Adrenal gland (tissue), 12 donors: ENCODE measurements around the gene FBXL7. TPM values are rescaled to one million over a fixed set of nuclear protein-coding genes. Genes with fewer than 3 reads are reported as not detected.

Source experiments
- DNase-seq, 7 donors: peaks; one replicate each; pipeline ENCODE4 v3.0.0-alpha.2; 2019 to 2020
- H3K27ac ChIP-seq, 5 donors: fragments of 200-600 bp; sonication (generic) in 4 of 5; 1 replicate in 3 of 5; 2 replicates in 2 of 5; pipeline versions ENCODE4 v1.5.1 to v1.8.0; 2016 to 2020; ENCODE audit warnings: mild to moderate bottlenecking in 1 of 5
- H3K27me3 ChIP-seq: fragments of 200-600 bp; 2 replicates; pipeline ENCODE4 v1.8.0; 2021
- H3K36me3 ChIP-seq, 2 donors: fragments of 200-600 bp; replicated peaks in 1 of 2; 1 replicate in 1 of 2; 2 replicates in 1 of 2; pipeline versions ENCODE4 v1.5.1 to v1.8.0; 2018 to 2022
- H3K4me1 ChIP-seq, 2 donors: fragments of 200-600 bp; replicated peaks in 1 of 2; 1 replicate in 1 of 2; 2 replicates in 1 of 2; pipeline versions ENCODE4 v1.5.1 to v1.8.0; 2018 to 2021
- H3K4me3 ChIP-seq, 4 donors: fragments of 200-600 bp; sonication (generic) in 3 of 4; one replicate each; pipeline ENCODE4 v1.5.1; 2016 to 2018
- H3K9me3 ChIP-seq, 3 donors: fragments of 200-600 bp; sonication (generic) in 1 of 3; replicated peaks in 1 of 3; 1 replicate in 2 of 3; 2 replicates in 1 of 3; pipeline versions ENCODE4 v1.5.1 to v1.8.0; 2016 to 2021
- POLR2A ChIP-seq, 2 donors: fragments of 450-650 bp; IDR thresholded peaks; one replicate each; pipeline ENCODE4 v1.6.1; 2017; ENCODE audit warnings: antibody characterized with exemption in 2 of 2, mild to moderate bottlenecking in 2 of 2, moderate library complexity in 1 of 2
- WGBS, 4 donors: extraction: QIAGEN DNeasy Blood & Tissue Kit in 2 of 4; methylation state at CpG; one replicate each; pipeline versions ENCODE4 v1.1.5 to v1.1.7; 2013 to 2017; 5-methylcytosine and 5-hydroxymethylcytosine counted together
- intact Hi-C, 2 donors: fragments of 100-400 bp; cut with DNase I; formaldehyde crosslinking; loops; one replicate each; pipeline versions ENCODE4 v1.14.1 to v1.15.0; 2022 to 2023
- polyA plus RNA-seq, 3 donors: library from polyadenylated mRNA; stranded (reverse); fragments of 200-250 nt in 2 of 3; fragments of 350-450 nt in 1 of 3; fragmentation: Illumina TruSeq in 1 of 3; extraction: RNeasy Lipid Tissue Mini Kit (QIAGEN cat#74804) in 1 of 3; gene quantifications; one replicate each; pipeline ENCODE4 v1.2.3, GENCODE V29; 2013 to 2014
- total RNA-seq, 9 donors: library from RNA; depleted of rRNA in 4 of 9; stranded (reverse); fragments of >200 nt in 4 of 9; fragments of 120-200 nt in 1 of 9; fragmentation: NEBNext Ultra II Directional in 1 of 9; extraction: Animal tissue kit (Norgen Biotek cat#: 25700) in 1 of 9; gene quantifications; one replicate each; pipeline versions ENCODE4 v1.1.0 to v1.2.4, GENCODE V29; 2013 to 2023
- TF ChIP-seq, protein P1 (sequence below), 6 experiments: fragments of 450-650 bp in 4 of 6; fragments of 200-600 bp in 2 of 6; sonication (generic) in 1 of 6; IDR thresholded peaks; 1 replicate in 5 of 6; 2 replicates in 1 of 6; pipeline versions ENCODE4 v1.5.1 to v1.8.0; 2016 to 2021; ENCODE audit warnings: antibody characterized with exemption in 6 of 6, mild to moderate bottlenecking in 2 of 6, moderate library complexity in 1 of 6
- donor health status: healthy with polysubstance abuse.
- donor health status: Bipolar disorder and iron deficiency.
- donor health status: DM: yes; HTN: yes; CAD: no.
- donor health status: DM: no; HTN: no; CAD: no.
- donor health status: DM: no; HTN: no; CAD: no.
- donor health status: DM: yes; HTN: yes; CAD: no.

FBXL7 gene
- total and polyA plus RNA-seq, 12 donors: 22.6 to 59.1 (median 34.0) TPM

DNA sequence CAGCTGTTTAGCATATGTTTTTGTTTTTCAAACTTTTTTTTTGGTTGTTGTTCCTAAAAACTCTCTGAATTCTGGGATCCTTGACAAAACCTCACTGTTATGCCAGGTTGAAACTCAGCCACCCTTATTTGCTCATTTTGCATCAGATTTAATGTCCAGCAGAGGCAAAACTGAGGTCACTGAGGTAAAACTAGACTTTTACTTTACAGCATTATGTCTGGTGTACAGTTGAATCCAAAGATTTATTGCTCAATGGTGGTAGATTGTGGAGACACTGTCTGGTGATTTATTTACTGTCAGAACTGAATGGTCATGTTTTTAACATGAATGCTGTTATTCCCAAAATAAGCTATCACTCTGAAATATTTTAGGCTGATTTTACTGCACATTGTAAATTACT lies 87.9 kb downstream of the FBXL7 start:
- Histone ChIP-seq H3K9me3 (no peaks in the 10 kb centered on the region), H3K36me3 (no peaks in the 10 kb centered on the region), H3K27ac (no peak overlapping the region), H3K4me3 (no peak overlapping the region), H3K27me3 (no peaks in the 10 kb centered on the region), H3K4me1 (peaks cover 2 to 15% of the 10 kb centered on the region in 2 donors)
- intact Hi-C loops: no loop called here
- no peak for TF ChIP-seq POLR2A (IDR thresholded peaks at IDR 0.05)
- TF ChIP-seq, protein P1, sequence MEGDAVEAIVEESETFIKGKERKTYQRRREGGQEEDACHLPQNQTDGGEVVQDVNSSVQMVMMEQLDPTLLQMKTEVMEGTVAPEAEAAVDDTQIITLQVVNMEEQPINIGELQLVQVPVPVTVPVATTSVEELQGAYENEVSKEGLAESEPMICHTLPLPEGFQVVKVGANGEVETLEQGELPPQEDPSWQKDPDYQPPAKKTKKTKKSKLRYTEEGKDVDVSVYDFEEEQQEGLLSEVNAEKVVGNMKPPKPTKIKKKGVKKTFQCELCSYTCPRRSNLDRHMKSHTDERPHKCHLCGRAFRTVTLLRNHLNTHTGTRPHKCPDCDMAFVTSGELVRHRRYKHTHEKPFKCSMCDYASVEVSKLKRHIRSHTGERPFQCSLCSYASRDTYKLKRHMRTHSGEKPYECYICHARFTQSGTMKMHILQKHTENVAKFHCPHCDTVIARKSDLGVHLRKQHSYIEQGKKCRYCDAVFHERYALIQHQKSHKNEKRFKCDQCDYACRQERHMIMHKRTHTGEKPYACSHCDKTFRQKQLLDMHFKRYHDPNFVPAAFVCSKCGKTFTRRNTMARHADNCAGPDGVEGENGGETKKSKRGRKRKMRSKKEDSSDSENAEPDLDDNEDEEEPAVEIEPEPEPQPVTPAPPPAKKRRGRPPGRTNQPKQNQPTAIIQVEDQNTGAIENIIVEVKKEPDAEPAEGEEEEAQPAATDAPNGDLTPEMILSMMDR (IDR thresholded peaks at IDR 0.05): no peak
- no peak for DNase-seq

DNA sequence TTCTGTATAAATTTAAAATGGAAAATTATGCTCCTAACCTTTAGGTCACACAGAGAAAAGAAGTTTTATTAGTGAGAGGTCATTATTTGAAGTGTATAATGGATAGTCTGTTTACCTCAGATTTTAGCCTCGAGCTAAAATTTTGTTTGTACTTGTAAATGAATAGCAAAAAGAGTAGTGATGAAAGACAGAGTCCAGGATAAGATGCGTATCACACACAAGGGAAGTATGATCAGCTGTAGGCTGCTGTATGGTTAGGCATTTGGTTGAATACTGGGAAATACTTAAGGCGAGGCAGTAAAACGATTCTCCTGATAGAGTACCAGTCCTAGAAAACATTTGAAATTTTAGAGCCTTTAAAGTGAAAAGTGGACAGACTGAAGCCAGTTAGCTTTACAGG lies 92.7 kb downstream of the FBXL7 start:
- Histone ChIP-seq H3K36me3 (no peaks in the 10 kb centered on the region), H3K4me1 (no peaks in the 10 kb centered on the region), H3K27me3 (no peaks in the 10 kb centered on the region), H3K9me3 (no peaks in the 10 kb centered on the region), H3K27ac (no peak overlapping the region), H3K4me3 (no peak overlapping the region)
- WGBS, 4 donors: 64 to 78% (median 69%) methylated on average over 4 of the region's 4 CpGs
- no peak for DNase-seq
- TF ChIP-seq POLR2A (IDR thresholded peaks at IDR 0.05): no peak
- TF ChIP-seq, protein P1 (IDR thresholded peaks at IDR 0.05): no peak
- intact Hi-C loops: no loop called here

DNA sequence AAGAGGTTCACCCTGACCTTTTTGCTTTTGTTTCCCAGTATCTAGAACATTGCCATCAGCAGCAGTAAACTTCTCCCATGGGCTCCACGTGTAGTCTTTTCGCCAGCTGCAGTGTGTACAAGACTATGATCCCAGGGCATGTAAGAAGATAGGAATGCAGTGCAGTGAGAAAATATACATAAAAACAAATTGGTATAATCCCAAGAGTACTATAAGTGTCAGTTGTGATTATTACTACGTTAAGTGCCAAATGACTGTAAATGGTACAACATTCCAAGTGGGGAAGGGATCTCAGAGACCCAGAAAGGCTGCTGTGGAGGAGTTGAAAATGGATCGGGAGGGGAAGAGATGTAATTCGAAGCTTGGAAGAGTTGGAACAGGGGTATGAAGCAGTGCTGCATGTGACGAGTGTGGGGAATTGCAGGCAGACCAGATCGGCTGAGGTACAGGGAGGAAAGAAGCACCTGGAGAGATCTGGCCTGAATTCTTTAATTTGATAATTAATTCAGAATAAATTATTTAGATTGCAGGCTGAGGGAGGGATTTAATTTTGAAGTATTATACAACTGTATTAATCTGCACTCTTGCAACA lies 95.1 kb downstream of the FBXL7 start:
- Histone ChIP-seq H3K27me3 (no peaks in the 10 kb centered on the region), H3K36me3 (no peaks in the 10 kb centered on the region), H3K9me3 (no peaks in the 10 kb centered on the region), H3K4me1 (no peaks in the 10 kb centered on the region), H3K4me3 (no peak overlapping the region), H3K27ac (no peak overlapping the region)
- TF ChIP-seq, protein P1 (IDR thresholded peaks at IDR 0.05): no peak
- no peak for TF ChIP-seq POLR2A (IDR thresholded peaks at IDR 0.05)
- intact Hi-C loops: no loop called here
- no peak for DNase-seq
- WGBS, 4 donors: 82 to 89% (median 84%) methylated on average over 7 of the region's 7 CpGs

DNA sequence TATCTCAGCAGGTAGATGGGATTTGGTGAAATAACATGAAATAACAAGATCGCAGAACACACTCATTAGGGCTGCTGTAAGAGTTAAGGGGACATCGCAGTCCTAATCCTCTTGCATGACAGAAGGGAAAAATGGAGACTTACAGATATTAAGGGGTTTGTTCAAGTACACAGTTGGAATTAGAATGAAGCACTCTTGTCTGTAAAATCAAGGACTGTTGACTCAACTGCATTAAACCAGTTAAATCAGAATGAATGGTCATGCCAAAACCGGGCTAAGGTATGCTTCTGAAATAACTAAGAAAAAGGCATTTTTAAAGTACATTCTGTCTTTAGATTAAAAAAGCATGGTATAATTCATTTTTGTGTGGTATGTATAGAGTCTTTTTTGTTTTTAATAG lies 95.9 kb downstream of the FBXL7 start:
- Histone ChIP-seq H3K4me1 (no peaks in the 10 kb centered on the region), H3K27ac (no peak overlapping the region), H3K4me3 (no peak overlapping the region), H3K27me3 (no peaks in the 10 kb centered on the region), H3K9me3 (no peaks in the 10 kb centered on the region), H3K36me3 (no peaks in the 10 kb centered on the region)
- TF ChIP-seq, protein P1 (IDR thresholded peaks at IDR 0.05): no peak
- TF ChIP-seq POLR2A (IDR thresholded peaks at IDR 0.05): no peak
- 63 to 90% (median 78%) methylated on average over 3 of the region's 3 CpGs for WGBS, 4 donors
- intact Hi-C loops: no loop called here
- DNase-seq: no peak
